K562 (cell line): ENCODE results near the gene FBXO44. TPM values are rescaled to one million over a fixed set of nuclear protein-coding genes. Genes with fewer than 3 reads are reported as not detected.
A peak's percentile ranks its signal among the peaks of the same experiment; 100 is the strongest.

ENCODE experiments used
- ATAC-seq: fragments of 200-7000 bp; cut with Tn5 transposase; 3 replicates; pipeline ENCODE4 v1.9.1; 2020; ENCODE audit warnings: moderate library complexity
- BruUV-seq: library from RNA; stranded (reverse); fragments of 400-500 nt; replicated peaks from 2 replicates; lab custom pipeline; 2021; lab: Mats Ljungman, UMichigan
- CTCF ChIA-PET: fragments of 300-600 bp; formaldehyde crosslinking; extraction: SDS; loops from one replicate; lab custom pipeline; 2021; ENCODE audit warnings: low intra/inter-chr PET ratio; lab: Yijun Ruan, JAX
- POLR2A ChIA-PET: fragments of 300-600, 350-650 bp; sonication (Branson Sonifier 250); formaldehyde crosslinking; extraction: SDS; loops from one replicate; lab custom pipeline; 2021; ENCODE audit warnings: antibody characterized with exemption, inconsistent platforms; lab: Yijun Ruan, JAX
- DNase-seq, 4 experiments: peaks; one replicate each; pipeline versions ENCODE4 v3.0.0 to v3.0.0-alpha.2; 2011 to 2018; ENCODE audit warnings: low spot score in 3 of 4, mixed read lengths in 3 of 4; ENCODE audit errors: extremely low read depth in 1 of 4
- FAIRE-seq: peaks from 2 replicates; lab custom pipeline; 2011; peaks lifted over from hg19 to GRCh38; lab: Jason Lieb, UNC
- H2AFZ ChIP-seq: 2 replicates; pipeline ENCODE4 v1.6.0; 2011; ENCODE audit warnings: low read depth, low read length, control low read depth, inconsistent platforms
- H3K27ac ChIP-seq: fragments of 200-600 bp; 3 replicates; pipeline ENCODE4 v1.8.0; 2011; ENCODE audit warnings: low read depth, mild to moderate bottlenecking, control low read depth, inconsistent platforms, low read length, moderate library complexity, mixed read lengths; ENCODE audit errors: extremely low read depth
- H3K27me3 ChIP-seq, 2 experiments: fragments of 300-600 bp in 1 of 2; 2 replicates in 1 of 2; 3 replicates in 1 of 2; pipeline versions ENCODE4 v1.6.0 to v1.8.0; 2011; ENCODE audit warnings: inconsistent platforms in 2 of 2, low read length in 2 of 2, mild to moderate bottlenecking in 1 of 2, mixed read lengths in 1 of 2, moderate library complexity in 1 of 2; ENCODE audit not compliant: control insufficient read depth in 2 of 2, insufficient read depth in 2 of 2
- H3K36me3 ChIP-seq: fragments of 300-600 bp; 3 replicates; pipeline ENCODE4 v1.8.0; 2011; ENCODE audit warnings: mild to moderate bottlenecking, low read length, inconsistent platforms; ENCODE audit not compliant: control insufficient read depth, insufficient read depth
- H3K4me1 ChIP-seq, 2 experiments: fragments of 200-600 bp in 1 of 2; replicated peaks in 1 of 2; 2 replicates in 1 of 2; 3 replicates in 1 of 2; pipeline versions ENCODE4 v1.5.1 to v1.8.0; 2011; ENCODE audit warnings: inconsistent platforms in 2 of 2, low read length in 2 of 2, mild to moderate bottlenecking in 1 of 2, mixed read lengths in 1 of 2, moderate library complexity in 1 of 2; ENCODE audit not compliant: control insufficient read depth in 2 of 2, insufficient read depth in 2 of 2
- H3K4me2 ChIP-seq: 2 replicates; pipeline ENCODE4 v1.6.1; 2011; ENCODE audit warnings: low read length, control low read depth, inconsistent platforms, mixed read lengths; ENCODE audit not compliant: insufficient read depth
- H3K4me3 ChIP-seq: fragments of 200-600 bp; sonication (generic), shearing (Covaris generic); 2 replicates; pipeline ENCODE4 v1.5.1; 2016; ENCODE audit warnings: control low read depth, inconsistent platforms
- H3K79me2 ChIP-seq: fragments of 200-600 bp; 3 replicates; pipeline ENCODE4 v1.8.0; 2011; ENCODE audit warnings: low read length, inconsistent platforms; ENCODE audit not compliant: control insufficient read depth, insufficient read depth
- H3K9ac ChIP-seq, 2 experiments: 2 replicates each; pipeline versions ENCODE4 v1.6.0 to v1.6.1; 2011; ENCODE audit warnings: low read depth in 2 of 2, low read length in 2 of 2, control low read depth in 1 of 2, inconsistent platforms in 1 of 2, mild to moderate bottlenecking in 1 of 2, mixed read lengths in 1 of 2; ENCODE audit not compliant: insufficient read depth in 1 of 2
- H3K9me1 ChIP-seq: one replicate; pipeline ENCODE4 v1.6.0; 2011; ENCODE audit warnings: inconsistent platforms, mild to moderate bottlenecking, low read length, moderate library complexity; ENCODE audit not compliant: control insufficient read depth, insufficient read depth
- H3K9me3 ChIP-seq: replicated peaks from 2 replicates; pipeline ENCODE4 v1.5.1; 2011; ENCODE audit warnings: low read depth, low read length, inconsistent platforms; ENCODE audit not compliant: control insufficient read depth, insufficient read depth
- H4K20me1 ChIP-seq: replicated peaks from 2 replicates; pipeline ENCODE4 v1.6.1; 2011; ENCODE audit warnings: low read length, inconsistent platforms, mixed read lengths; ENCODE audit not compliant: control insufficient read depth, insufficient read depth
- FOXA3 ChIP-seq, 2 experiments: fragments of 450-650 bp in 1 of 2; sonication (generic) in 1 of 2; formaldehyde crosslinking; IDR thresholded peaks in 1 of 2; conservative IDR thresholded peaks in 1 of 2; 2 replicates each; pipeline versions ENCODE4 v1.4.0 to v1.8.0; 2020 to 2022; ENCODE audit warnings: mild to moderate bottlenecking in 2 of 2, missing genetic modification reagents in 1 of 2
- GTF2A2 ChIP-seq: IDR thresholded peaks from 2 replicates; pipeline ENCODE4 v1.6.1; 2016; ENCODE audit warnings: mild to moderate bottlenecking, missing genetic modification characterization, missing compliant biosample characterization
- NFIC ChIP-seq: fragments of 450-650 bp; IDR thresholded peaks from 2 replicates; pipeline ENCODE4 v1.6.1; 2017; ENCODE audit warnings: mild to moderate bottlenecking, inconsistent platforms
- PRPF4 ChIP-seq: fragments of 200-400 bp; formaldehyde crosslinking; IDR thresholded peaks from one replicate; pipeline ENCODE4 v1.6.1; 2017; ENCODE audit warnings: low read length, low read depth, mild to moderate bottlenecking; ENCODE audit not compliant: insufficient read depth, poor library complexity, severe bottlenecking
- SMC3 ChIP-seq: conservative IDR thresholded peaks from 2 replicates; pipeline ENCODE4 v1.6.1; 2011; ENCODE audit warnings: low read depth, low read length, improper control_type of control experiment; ENCODE audit not compliant: insufficient read depth
- WGBS: fragments of 100-300 bp; shearing (Covaris generic); methylation state at CpG from one replicate; pipeline ENCODE4 v1.1.6; 2016; ENCODE audit warnings: low coverage, mixed read lengths; ENCODE audit not compliant: insufficient coverage; ENCODE audit errors: missing lambda C conversion rate; 5-methylcytosine and 5-hydroxymethylcytosine counted together
- in situ Hi-C: fragments of 300-500 bp; cut with MboI; formaldehyde crosslinking; loops from 4 replicates; pipeline ENCODE4 v1.15.0; 2018; ENCODE audit warnings: inconsistent platforms, mixed read lengths
- intact Hi-C: fragments of 100-400 bp; cut with micrococcal nuclease; formaldehyde crosslinking; loops from 2 replicates; pipeline ENCODE4 v1.14.2; 2022
- polyA plus RNA-seq, 8 experiments: library from polyadenylated mRNA; depleted of rRNA in 4 of 8; stranded (reverse) in 5 of 8; unstranded in 3 of 8; fragments of >200 nt; fragmentation: Nextera tagmentation in 2 of 8; fragmentation: Illumina TruSeq in 1 of 8; extraction: Ambion mirVana in 2 of 8; extraction: Trizol in 1 of 8; gene quantifications; 2 replicates each; pipeline versions ENCODE4 v1.2.1 to v1.2.3, GENCODE V29; 2011 to 2014; ENCODE audit warnings: inconsistent platforms in 1 of 8, missing spikeins in 1 of 8
- total RNA-seq, 7 experiments: library from RNA; depleted of rRNA in 6 of 7; stranded (reverse); fragments of >200 nt in 6 of 7; fragmentation: Illumina TruSeq in 2 of 7; extraction: Trizol in 2 of 7; gene quantifications; 2 replicates each; pipeline versions ENCODE4 v1.2.1 to v1.2.3, GENCODE V29; 2011 to 2021; ENCODE audit warnings: low replicate concordance in 1 of 7
- TF ChIP-seq, protein P1 (sequence below), 2 experiments: IDR thresholded peaks in 1 of 2; conservative IDR thresholded peaks in 1 of 2; 2 replicates each; pipeline ENCODE4 v1.6.1; 2016; ENCODE audit warnings: low read depth in 2 of 2, mild to moderate bottlenecking in 1 of 2, missing compliant biosample characterization in 1 of 2, missing genetic modification characterization in 1 of 2, moderate library complexity in 1 of 2
- TF ChIP-seq, protein P2 (sequence below): sonication (generic); formaldehyde crosslinking; IDR thresholded peaks from 2 replicates; pipeline ENCODE4 v1.8.0; 2022; ENCODE audit warnings: missing genetic modification reagents, mild to moderate bottlenecking, borderline replicate concordance

Gene FBXO44
- total and polyA plus RNA-seq, 9 of the 15 experiments (the other 6 are each of a cell fraction or from before 2014, with no cell fraction given), result 0.69 to 20.9 (median 6.7) TPM

DNA sequence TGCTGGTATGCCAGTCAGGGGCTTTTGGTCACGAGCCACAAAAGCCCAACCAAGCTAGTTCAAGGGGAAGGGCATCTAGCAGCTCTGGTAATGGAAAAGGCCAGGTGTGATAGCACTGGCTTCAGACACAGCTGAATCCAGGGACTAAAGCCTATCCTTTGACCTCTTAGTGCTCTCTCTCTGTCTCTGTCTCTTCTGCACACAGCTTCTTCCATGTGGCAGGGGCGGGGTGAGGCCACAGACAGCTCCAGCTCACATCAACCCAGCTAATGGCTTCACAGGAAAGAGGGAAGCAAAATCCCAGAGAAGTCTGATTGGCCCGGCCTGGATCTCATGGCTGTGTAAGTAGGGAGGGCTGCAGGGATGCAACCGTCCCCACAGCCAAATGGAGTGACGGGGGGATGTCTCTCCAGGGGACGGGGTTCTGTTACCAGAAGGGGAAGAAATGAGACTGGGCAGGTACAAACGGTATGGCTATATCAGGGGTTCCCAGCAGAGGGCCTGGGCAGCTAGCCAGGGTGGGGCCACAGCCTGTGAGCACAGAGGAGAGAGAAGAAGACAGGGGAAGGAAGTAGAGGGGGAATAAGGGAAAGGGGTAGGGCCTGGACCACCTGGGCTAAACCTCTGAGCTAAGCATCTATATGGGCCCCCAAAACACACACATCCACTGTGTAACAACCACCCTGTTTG, 42.9 kb upstream of the FBXO44 start:
- DNase-seq, result no peak
- H3K9me1 ChIP-seq, result no peaks in the 10 kb centered on the region
- no peak overlapping the region for H3K4me2 ChIP-seq
- peak; percentile 42; the same call in 2 of the 3 replicates for ATAC-seq
- H3K9me3 ChIP-seq, result no peaks in the 10 kb centered on the region
- no peaks in the 10 kb centered on the region for H3K79me2 ChIP-seq
- POLR2A ChIA-PET, result interaction anchor here (0.5 to 1.3 kb wide), 4 partner anchors 10 to 1040 kb away, joined by 3 to 5 read pairs (median 4); no protein-coding TSS in a partner anchor
- no peak overlapping the region for H3K27ac ChIP-seq
- BruUV-seq, result no TSS peak
- no peak overlapping the region for H3K4me3 ChIP-seq
- H3K4me1 ChIP-seq, result peaks cover 0 to 4% of the 10 kb centered on the region in 2 experiments; a peak in 3 of 5 replicates
- H3K27me3 ChIP-seq, result peaks cover 4 to 32% of the 10 kb centered on the region in 2 experiments; a peak in 4 of 5 replicates
- no peak overlapping the region for H2AFZ ChIP-seq
- FAIRE-seq, result no peak
- 0% methylated on average over 7 of the region's 7 CpGs for WGBS
- H3K36me3 ChIP-seq, result no peaks in the 10 kb centered on the region
- H4K20me1 ChIP-seq, result peaks cover 4% of the 10 kb centered on the region; the same call in 1 of the 2 replicates
- in situ Hi-C loops, result no loop called here
- intact Hi-C loops, result no loop called here
- 0 out of 2 replicates have a peak, but pooled peaks have one; percentile 18 for TF ChIP-seq SMC3
- no peak for TF ChIP-seq FOXA3 (CRISPR knock-in tag; conservative IDR thresholded peaks at IDR 0.05 in 1 of 2, IDR thresholded peaks at IDR 0.05 in 1 of 2)
- TF ChIP-seq, protein P1, sequence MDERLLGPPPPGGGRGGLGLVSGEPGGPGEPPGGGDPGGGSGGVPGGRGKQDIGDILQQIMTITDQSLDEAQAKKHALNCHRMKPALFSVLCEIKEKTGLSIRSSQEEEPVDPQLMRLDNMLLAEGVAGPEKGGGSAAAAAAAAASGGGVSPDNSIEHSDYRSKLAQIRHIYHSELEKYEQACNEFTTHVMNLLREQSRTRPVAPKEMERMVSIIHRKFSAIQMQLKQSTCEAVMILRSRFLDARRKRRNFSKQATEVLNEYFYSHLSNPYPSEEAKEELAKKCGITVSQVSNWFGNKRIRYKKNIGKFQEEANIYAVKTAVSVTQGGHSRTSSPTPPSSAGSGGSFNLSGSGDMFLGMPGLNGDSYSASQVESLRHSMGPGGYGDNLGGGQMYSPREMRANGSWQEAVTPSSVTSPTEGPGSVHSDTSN (CRISPR knock-in tag; IDR thresholded peaks at IDR 0.05; ENCODE audit: low read depth), result no peak
- TF ChIP-seq, protein P1 (tag; conservative IDR thresholded peaks at IDR 0.05; ENCODE audit: low read depth), result no peak
- TF ChIP-seq GTF2A2, result no peak
- no peak for TF ChIP-seq PRPF4
- TF ChIP-seq NFIC, result 0 out of 2 replicates have a peak, but pooled peaks have one; percentile 6
- TF ChIP-seq, protein P2, sequence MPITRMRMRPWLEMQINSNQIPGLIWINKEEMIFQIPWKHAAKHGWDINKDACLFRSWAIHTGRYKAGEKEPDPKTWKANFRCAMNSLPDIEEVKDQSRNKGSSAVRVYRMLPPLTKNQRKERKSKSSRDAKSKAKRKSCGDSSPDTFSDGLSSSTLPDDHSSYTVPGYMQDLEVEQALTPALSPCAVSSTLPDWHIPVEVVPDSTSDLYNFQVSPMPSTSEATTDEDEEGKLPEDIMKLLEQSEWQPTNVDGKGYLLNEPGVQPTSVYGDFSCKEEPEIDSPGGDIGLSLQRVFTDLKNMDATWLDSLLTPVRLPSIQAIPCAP (CRISPR knock-in tag), result no peak
- CTCF ChIA-PET, result no interaction called here
- H3K9ac ChIP-seq, result no peak overlapping the region
